Measurements from ENCODE around the gene NCKAP5. TPM values are rescaled to one million over a fixed set of nuclear protein-coding genes. Genes with fewer than 3 reads are reported as not detected.

Gene NCKAP5
- total and polyA plus RNA-seq, 8 donors: 0.23 to 1.5 (median 0.44) TPM

DNA sequence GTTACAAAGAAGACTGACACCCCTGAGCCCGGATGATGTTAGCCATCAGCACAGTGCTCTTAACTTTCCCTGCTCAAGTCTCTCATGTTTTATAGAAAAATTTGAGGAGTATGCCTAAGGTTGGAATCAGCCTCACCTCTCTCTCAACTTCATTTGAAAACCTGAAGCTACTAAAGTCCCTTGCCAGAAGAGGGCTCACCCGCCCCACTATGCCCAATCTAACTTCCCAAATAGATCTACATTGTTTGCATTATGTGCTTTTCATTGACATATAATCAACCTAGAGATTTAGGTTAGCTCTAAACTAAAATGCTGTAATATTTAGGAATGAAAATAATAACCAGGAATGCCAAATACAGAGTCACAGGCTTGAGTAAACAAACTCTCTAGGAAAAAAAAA, 305.4 kb downstream of the NCKAP5 start:
- intact Hi-C loops (cut with DNase I): no loop called here
- Histone ChIP-seq H3K4me3 (no peak overlapping the region), H3K27ac (no peak overlapping the region), H3K27me3 (no peaks in the 10 kb centered on the region), H3K36me3 (no peaks in the 10 kb centered on the region), H3K4me1 (no peaks in the 10 kb centered on the region), H3K9me3 (peaks cover 0 to 4% (median 0%) of the 10 kb centered on the region in 4 donors)
- 33 to 50% methylated on average over 2 of the region's 2 CpGs for WGBS, 2 donors
- TF ChIP-seq, protein P1, sequence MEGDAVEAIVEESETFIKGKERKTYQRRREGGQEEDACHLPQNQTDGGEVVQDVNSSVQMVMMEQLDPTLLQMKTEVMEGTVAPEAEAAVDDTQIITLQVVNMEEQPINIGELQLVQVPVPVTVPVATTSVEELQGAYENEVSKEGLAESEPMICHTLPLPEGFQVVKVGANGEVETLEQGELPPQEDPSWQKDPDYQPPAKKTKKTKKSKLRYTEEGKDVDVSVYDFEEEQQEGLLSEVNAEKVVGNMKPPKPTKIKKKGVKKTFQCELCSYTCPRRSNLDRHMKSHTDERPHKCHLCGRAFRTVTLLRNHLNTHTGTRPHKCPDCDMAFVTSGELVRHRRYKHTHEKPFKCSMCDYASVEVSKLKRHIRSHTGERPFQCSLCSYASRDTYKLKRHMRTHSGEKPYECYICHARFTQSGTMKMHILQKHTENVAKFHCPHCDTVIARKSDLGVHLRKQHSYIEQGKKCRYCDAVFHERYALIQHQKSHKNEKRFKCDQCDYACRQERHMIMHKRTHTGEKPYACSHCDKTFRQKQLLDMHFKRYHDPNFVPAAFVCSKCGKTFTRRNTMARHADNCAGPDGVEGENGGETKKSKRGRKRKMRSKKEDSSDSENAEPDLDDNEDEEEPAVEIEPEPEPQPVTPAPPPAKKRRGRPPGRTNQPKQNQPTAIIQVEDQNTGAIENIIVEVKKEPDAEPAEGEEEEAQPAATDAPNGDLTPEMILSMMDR (IDR thresholded peaks at IDR 0.05): no peak
- FAIRE-seq (no peak), ATAC-seq (no peak), DNase-seq (no peak)

DNA sequence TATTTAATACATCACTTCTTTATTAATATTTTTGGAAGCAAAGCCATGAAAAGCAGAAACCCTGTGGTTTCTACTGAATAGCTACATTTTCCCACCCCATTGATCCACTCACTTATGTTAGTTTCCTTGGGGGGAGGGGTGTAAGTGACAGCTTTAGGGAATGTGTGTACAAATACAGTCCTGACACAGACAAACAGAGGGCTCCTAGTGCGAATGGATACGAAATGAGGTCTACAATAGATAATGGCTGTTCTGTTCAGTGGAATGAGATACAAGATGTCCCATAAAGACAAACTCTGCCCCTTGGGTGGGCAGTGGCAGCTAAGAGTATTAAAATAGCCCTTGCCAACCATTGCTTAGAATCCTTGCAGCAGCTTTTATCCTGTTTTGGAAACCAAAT, 312.9 kb downstream of the NCKAP5 start:
- WGBS, 2 donors: 85 to 87% methylated on average over 2 of the region's 2 CpGs
- ATAC-seq: no peak
- Histone ChIP-seq H3K4me3 (no peak overlapping the region), H3K4me1 (no peaks in the 10 kb centered on the region), H3K27ac (no peak overlapping the region), H3K9me3 (no peaks in the 10 kb centered on the region), H3K27me3 (no peaks in the 10 kb centered on the region), H3K36me3 (no peaks in the 10 kb centered on the region)
- no peak for FAIRE-seq
- no peak for DNase-seq
- TF ChIP-seq, protein P1 (IDR thresholded peaks at IDR 0.05): no peak
- intact Hi-C loops (cut with DNase I): no loop called here

DNA sequence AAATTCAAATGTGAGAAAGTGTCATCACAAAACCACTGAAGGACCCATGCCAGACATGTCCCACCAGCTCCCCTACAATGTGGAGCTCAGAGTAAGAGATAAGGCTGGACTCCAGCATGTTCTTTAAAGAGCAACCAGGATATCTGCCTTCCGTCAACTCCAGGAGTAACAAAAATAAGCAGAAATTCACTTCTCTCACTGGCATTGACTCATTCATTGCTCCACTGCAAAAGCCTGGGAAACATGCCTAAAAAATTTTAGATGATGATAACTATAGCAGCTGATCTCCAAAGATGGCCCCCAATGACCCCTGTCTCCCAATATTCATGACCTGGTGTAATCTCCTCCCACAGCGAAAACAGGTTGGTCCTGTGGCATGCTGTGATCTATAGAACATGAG, 314.5 kb downstream of the NCKAP5 start:
- no peaks in the 10 kb centered on the region for H3K27me3 ChIP-seq
- no peaks in the 10 kb centered on the region for H3K4me1 ChIP-seq
- H3K4me3 ChIP-seq: no peak overlapping the region
- H3K9me3 ChIP-seq: no peaks in the 10 kb centered on the region
- TF ChIP-seq, protein P1 (IDR thresholded peaks at IDR 0.05): no peak
- 90 to 98% methylated on average over 2 of the region's 2 CpGs for WGBS, 2 donors
- FAIRE-seq (no peak), ATAC-seq (no peak), DNase-seq (no peak)
- no peak overlapping the region for H3K27ac ChIP-seq
- no peaks in the 10 kb centered on the region for H3K36me3 ChIP-seq
- intact Hi-C loops (cut with DNase I): no loop called here

DNA sequence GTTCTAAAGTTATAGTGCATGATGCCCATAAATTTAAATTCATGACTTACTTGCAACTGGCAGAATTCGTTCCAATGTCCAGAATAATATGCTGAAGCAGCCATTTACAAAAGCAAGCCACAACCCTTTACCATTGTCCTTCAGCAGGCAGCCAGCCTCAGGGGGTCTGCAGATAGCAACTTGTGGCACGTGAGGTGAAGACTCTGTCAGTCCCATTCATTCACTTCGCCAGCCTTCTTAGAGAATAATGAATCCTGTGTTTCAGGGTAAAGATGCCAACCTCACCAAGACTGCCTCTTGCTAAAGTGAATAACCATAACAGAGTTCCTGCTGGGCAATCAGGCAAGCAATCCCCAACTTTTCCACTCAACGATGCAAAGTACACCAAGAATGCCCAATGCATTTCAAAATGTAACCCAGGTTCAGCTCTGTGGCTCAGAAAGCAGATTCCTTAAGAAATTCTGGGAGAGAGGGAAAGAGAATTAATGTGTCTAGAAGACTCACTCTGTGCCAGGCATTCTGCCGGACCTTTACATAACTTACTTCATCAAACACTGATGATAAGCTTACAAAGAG, 315.4 kb downstream of the NCKAP5 start:
- no peak for FAIRE-seq
- Histone ChIP-seq H3K4me3 (no peak overlapping the region), H3K4me1 (no peaks in the 10 kb centered on the region), H3K27me3 (no peaks in the 10 kb centered on the region), H3K27ac (no peak overlapping the region), H3K36me3 (no peaks in the 10 kb centered on the region), H3K9me3 (no peaks in the 10 kb centered on the region)
- ATAC-seq: no peak
- intact Hi-C loops (cut with DNase I): no loop called here
- WGBS, 2 donors: 71 to 81% methylated on average over 5 of the region's 5 CpGs
- DNase-seq: no peak
- TF ChIP-seq, protein P1 (IDR thresholded peaks at IDR 0.05): no peak

DNA sequence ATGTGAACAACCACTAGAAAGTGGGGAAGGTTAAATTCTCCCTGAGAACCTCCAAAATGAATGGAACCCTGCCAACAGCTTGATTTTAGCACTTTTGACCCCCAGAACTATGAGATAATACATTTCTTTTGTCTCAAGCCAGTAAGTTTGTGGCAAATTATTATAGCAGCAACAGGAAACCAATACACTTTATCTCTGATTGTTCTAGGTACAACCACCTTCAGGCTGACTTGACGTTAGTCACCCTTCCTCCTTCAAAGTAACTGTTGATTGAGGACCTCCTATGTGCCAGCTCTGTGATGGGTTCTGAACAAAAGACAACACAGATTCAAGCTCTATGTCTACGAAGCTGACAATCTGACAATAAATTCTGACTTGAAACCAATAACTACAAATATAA, 318.9 kb downstream of the NCKAP5 start:
- H3K27ac ChIP-seq: no peak overlapping the region
- DNase-seq (no peak), FAIRE-seq (no peak), ATAC-seq (no peak)
- no peaks in the 10 kb centered on the region for H3K36me3 ChIP-seq
- H3K4me3 ChIP-seq: no peak overlapping the region
- no peaks in the 10 kb centered on the region for H3K27me3 ChIP-seq
- 67 to 68% methylated on average over 2 of the region's 2 CpGs for WGBS, 2 donors
- TF ChIP-seq, protein P1 (IDR thresholded peaks at IDR 0.05): no peak
- no peaks in the 10 kb centered on the region for H3K4me1 ChIP-seq
- intact Hi-C loops (cut with DNase I): no loop called here
- H3K9me3 ChIP-seq: no peaks in the 10 kb centered on the region

Measured in pancreas (tissue), 10 donors.